Spinal cord (tissue), 10 donors: ENCODE measurements around the gene CACNA1E. TPM values are rescaled to one million over a fixed set of nuclear protein-coding genes. Genes with fewer than 3 reads are reported as not detected.

Source experiments
- DNase-seq, 6 donors: peaks; one replicate each; pipeline versions ENCODE4 v3.0.0 to v3.0.0-alpha.2; 2013 to 2015; ENCODE audit warnings: low spot score in 6 of 6, low read depth in 4 of 6
- H3K27ac ChIP-seq: one replicate; pipeline ENCODE4 v1.5.1; 2013; ENCODE audit warnings: low read depth, low read length, control low read depth
- H3K27me3 ChIP-seq: one replicate; pipeline ENCODE4 v1.6.1; 2013; ENCODE audit warnings: low read length; ENCODE audit not compliant: control insufficient read depth, insufficient read depth
- H3K36me3 ChIP-seq: one replicate; pipeline ENCODE4 v1.6.1; 2013; ENCODE audit warnings: low read length; ENCODE audit not compliant: control insufficient read depth, insufficient read depth
- H3K4me1 ChIP-seq: one replicate; pipeline ENCODE4 v1.6.1; 2013; ENCODE audit warnings: low read length; ENCODE audit not compliant: control insufficient read depth, insufficient read depth
- H3K4me3 ChIP-seq: one replicate; pipeline ENCODE4 v1.5.1; 2013; ENCODE audit warnings: low read depth, low read length, control low read depth
- H3K9me3 ChIP-seq: one replicate; pipeline ENCODE4 v1.6.1; 2013; ENCODE audit warnings: low read length; ENCODE audit not compliant: control insufficient read depth, insufficient read depth
- WGBS: methylation state at CpG from one replicate; pipeline ENCODE4 v1.1.5; 2013; ENCODE audit warnings: missing lambda C conversion rate; ENCODE audit not compliant: insufficient coverage; 5-methylcytosine and 5-hydroxymethylcytosine counted together
- polyA plus RNA-seq, 2 donors: library from polyadenylated mRNA; unstranded; fragments of 120-200 nt; gene quantifications; one replicate each; pipeline ENCODE4 v1.2.1, GENCODE V29; 2013; ENCODE audit not compliant: insufficient read length in 2 of 2
- total RNA-seq, 2 donors: library from RNA; depleted of rRNA in 1 of 2; stranded (reverse); fragments of 120-200 nt in 1 of 2; fragments of >200 nt in 1 of 2; gene quantifications; one replicate each; pipeline versions ENCODE4 v1.2.3 to v1.2.4, GENCODE V29; 2013 to 2014
- donor health status: healthy.

Gene CACNA1E
- total and polyA plus RNA-seq, 4 donors, result 17.2 to 53.7 (median 37.0) TPM

DNA sequence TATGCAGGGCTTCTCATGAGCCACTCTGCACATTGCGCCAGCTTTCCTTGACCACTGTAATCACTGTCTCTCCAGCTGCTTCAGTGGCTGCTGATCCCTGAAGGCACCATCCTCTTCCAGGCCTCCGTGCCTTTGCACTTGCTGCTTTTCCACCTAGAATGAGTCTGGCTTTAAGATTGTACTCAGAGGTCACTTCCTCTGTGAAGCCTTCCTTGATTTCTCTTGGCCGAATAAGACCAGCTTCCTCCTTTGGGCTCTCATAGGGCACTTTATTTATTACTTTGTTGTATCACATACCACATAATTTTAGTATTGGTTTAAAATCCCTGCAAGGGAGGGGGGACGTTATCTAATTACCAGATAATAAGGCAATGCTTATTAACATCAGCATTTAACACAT is 10.6 kb downstream of the CACNA1E start:
- 100% methylated on average over 2 of the region's 4 CpGs for WGBS
- no peak overlapping the region for H3K4me3 ChIP-seq
- no peaks in the 10 kb centered on the region for H3K4me1 ChIP-seq
- H3K36me3 ChIP-seq, result no peaks in the 10 kb centered on the region
- H3K9me3 ChIP-seq, result no peaks in the 10 kb centered on the region
- no peaks in the 10 kb centered on the region for H3K27me3 ChIP-seq
- no peak overlapping the region for H3K27ac ChIP-seq
- DNase-seq, result no peak

DNA sequence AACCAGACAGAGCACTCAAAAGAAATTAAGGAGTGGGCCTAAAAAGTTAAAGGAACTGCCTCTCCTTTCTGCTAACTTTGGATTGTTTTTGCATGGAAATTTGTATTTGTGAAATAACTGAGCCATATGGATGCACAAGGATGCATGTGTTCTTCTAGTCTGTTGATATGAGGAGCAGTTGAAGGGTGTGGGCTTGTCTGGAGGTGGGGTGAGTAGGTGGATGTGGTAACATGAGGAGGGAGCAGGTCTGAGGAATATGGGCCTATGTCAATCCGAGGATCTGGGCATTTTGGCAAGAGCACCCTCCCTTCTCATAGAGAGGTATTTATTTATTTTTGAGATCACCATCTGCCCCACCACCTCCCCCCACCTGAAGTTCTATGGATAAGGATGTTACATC is 13.4 kb downstream of the CACNA1E start:
- H3K4me1 ChIP-seq, result no peaks in the 10 kb centered on the region
- H3K4me3 ChIP-seq, result no peak overlapping the region
- H3K27ac ChIP-seq, result no peak overlapping the region
- H3K36me3 ChIP-seq, result no peaks in the 10 kb centered on the region
- no peaks in the 10 kb centered on the region for H3K27me3 ChIP-seq
- DNase-seq, result no peak
- no CpG with 5 or more reads among the region's 1 CpG for WGBS
- H3K9me3 ChIP-seq, result no peaks in the 10 kb centered on the region

DNA sequence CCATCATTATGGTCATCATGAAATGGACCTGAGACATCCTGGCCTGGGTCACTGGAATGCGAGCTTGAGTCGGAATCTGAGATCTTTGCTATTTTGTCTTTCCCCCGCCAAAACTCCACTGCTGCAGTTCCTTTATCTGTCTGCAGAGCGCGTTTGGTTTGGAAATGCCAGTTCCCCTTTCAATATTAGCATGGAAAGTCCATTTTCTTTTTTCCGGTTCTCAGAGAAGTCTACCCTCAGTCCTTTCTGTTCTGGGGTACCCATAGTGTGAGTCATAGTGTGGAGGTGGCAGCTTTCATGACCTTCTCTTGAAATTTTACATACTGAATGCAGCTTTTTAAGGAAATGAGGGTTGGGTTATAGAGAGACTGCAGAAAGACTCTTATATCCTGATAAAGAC is 14.6 kb downstream of the CACNA1E start:
- Histone ChIP-seq H3K27ac (no peak overlapping the region), H3K4me1 (no peaks in the 10 kb centered on the region), H3K4me3 (no peak overlapping the region), H3K27me3 (no peaks in the 10 kb centered on the region), H3K36me3 (no peaks in the 10 kb centered on the region), H3K9me3 (no peaks in the 10 kb centered on the region)
- no peak for DNase-seq
- 93% methylated on average over 5 of the region's 6 CpGs for WGBS

DNA sequence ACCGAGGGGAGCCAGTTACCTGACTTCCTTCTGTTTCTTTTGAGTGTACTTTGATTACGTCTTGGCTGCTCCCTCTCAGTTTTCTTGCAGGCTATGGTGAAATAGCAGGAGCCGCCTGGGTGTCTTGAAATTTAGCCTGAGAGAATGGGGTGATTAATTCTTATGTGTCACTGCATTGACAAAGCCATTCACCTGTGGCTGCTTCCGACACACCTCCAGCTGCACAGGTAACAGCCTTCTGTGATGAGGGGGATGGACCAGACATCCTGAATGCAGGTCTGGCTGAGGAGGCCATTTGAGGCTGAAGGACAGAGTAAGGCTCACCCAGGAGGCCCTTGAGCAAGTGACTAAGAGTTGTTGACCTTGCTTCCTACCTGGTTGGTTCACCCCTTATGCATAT is 16.5 kb downstream of the CACNA1E start:
- Histone ChIP-seq H3K27me3 (no peaks in the 10 kb centered on the region), H3K9me3 (no peaks in the 10 kb centered on the region), H3K4me1 (no peaks in the 10 kb centered on the region), H3K27ac (no peak overlapping the region), H3K36me3 (no peaks in the 10 kb centered on the region), H3K4me3 (no peak overlapping the region)
- 94% methylated on average over 3 of the region's 4 CpGs for WGBS
- no peak for DNase-seq

DNA sequence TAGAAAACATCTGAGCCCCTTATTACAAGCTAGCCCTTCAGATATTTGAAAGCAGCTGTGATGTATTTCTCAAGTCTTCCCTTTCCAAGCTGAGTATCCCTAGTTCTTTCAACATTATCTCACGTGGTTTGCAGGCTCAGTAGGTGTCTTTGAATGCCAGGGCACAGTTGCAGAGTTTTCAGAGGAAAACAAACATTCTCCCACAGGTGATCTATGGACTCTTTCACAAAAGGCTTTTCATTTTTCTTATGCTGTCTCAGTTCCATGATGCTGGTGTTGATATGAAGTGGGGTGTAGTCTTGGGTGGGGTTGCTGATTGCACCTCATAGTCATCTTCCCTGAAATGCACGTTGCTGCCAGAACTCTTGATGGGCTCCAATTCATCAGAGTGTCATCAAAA is 17.3 kb downstream of the CACNA1E start:
- DNase-seq, result no peak
- Histone ChIP-seq H3K27ac (no peak overlapping the region), H3K27me3 (no peaks in the 10 kb centered on the region), H3K9me3 (no peaks in the 10 kb centered on the region), H3K36me3 (no peaks in the 10 kb centered on the region), H3K4me3 (no peak overlapping the region), H3K4me1 (no peaks in the 10 kb centered on the region)
- 63% methylated on average over 1 of the region's 2 CpGs for WGBS

DNA sequence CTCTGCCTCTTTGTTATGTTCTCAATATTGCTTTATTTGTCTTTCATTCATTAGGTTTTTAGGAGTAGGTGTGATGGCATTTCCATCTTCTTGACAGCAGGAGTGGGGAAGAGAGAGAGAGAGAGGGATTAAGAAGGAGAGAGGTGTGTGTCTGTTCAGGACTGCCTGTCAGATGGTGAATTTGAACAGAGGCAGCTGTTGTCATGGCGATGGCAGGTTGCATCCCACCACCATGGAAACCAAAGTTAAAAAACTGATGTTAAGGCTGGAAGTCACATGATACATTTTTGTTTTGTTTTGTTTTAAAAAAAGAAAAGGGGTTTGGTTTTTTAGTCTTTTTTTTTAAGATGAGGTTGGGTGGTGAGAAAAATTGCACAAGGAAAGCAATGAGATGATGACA is 18.3 kb downstream of the CACNA1E start:
- peak in 2 of 6 donors; percentile 29 to 67 for DNase-seq
- no peak overlapping the region for H3K27ac ChIP-seq

DNA sequence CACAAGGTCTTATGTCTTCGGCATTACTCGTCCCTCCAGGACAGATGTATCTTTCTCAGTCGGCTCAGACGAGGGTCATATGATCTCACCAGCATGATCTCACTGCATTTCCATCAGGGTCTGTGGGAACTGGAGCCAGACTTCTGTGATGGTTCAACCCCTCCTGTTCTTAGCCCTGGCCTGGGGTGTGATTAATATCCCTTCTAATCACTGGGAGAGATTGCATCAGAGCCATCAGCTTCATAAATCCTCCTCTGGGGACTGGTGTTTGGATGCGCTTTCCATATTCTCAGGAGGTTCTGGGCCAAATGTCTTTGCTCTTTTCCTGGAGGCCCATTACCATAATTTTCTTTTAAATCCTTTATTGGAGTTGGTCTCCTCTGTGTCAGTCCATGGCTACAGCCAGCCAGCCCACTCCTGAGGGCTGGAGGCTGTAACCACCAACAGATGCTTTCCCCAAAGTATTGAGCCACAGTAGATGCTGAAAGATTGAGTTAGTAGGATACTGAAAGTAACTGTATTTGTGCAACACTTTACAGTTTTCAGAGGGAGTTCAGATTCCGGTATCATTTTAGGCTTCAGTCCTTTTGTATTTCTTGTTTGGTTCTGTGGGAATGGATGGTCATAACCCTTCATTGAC is 20.0 kb downstream of the CACNA1E start:
- Histone ChIP-seq H3K27ac (no peak overlapping the region), H3K4me1 (no peaks in the 10 kb centered on the region), H3K9me3 (no peaks in the 10 kb centered on the region), H3K4me3 (no peak overlapping the region), H3K27me3 (no peaks in the 10 kb centered on the region), H3K36me3 (peaks cover 10% of the 10 kb centered on the region)
- 29% methylated on average over 4 of the region's 6 CpGs for WGBS
- peak in 2 of 6 donors; percentile 44 to 69 for DNase-seq

More for the DNA sequence above, 18.3 kb downstream of the CACNA1E start:
- Histone ChIP-seq H3K4me1 (no peaks in the 10 kb centered on the region), H3K36me3 (no peaks in the 10 kb centered on the region), H3K9me3 (no peaks in the 10 kb centered on the region), H3K4me3 (no peak overlapping the region), H3K27me3 (no peaks in the 10 kb centered on the region)
- 60% methylated on average over 1 of the region's 1 CpG for WGBS

DNA sequence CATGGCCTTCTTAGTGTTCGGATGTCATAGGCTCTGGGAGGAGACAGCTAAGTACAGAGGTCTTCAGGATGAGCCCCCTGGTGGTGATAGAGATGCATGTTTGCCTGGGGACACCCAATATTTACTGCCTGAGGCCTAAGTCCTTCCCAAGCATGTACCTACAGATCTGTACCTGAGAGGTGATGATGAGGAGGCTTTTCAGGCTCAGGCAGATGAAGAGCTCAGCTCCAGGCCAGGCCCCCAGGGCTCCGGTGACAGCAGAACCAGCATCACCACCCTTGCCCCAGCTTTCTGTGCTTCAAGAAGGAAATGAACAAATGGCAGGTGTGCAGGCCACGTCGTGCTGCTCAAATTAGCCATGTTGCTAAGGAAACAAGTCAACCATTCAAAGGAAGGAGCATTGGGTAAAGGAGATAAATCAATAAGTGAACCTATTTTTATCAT is 21.1 kb downstream of the CACNA1E start:
- H3K4me1 ChIP-seq, result peaks cover 7% of the 10 kb centered on the region
- H3K36me3 ChIP-seq, result peaks cover 20% of the 10 kb centered on the region
- no peak overlapping the region for H3K4me3 ChIP-seq
- DNase-seq, result peak in 2 of 6 donors; percentile 24 to 45
- H3K27me3 ChIP-seq, result no peaks in the 10 kb centered on the region
- H3K9me3 ChIP-seq, result no peaks in the 10 kb centered on the region
- WGBS, result 40% methylated on average over 1 of the region's 4 CpGs
- H3K27ac ChIP-seq, result no peak overlapping the region

DNA sequence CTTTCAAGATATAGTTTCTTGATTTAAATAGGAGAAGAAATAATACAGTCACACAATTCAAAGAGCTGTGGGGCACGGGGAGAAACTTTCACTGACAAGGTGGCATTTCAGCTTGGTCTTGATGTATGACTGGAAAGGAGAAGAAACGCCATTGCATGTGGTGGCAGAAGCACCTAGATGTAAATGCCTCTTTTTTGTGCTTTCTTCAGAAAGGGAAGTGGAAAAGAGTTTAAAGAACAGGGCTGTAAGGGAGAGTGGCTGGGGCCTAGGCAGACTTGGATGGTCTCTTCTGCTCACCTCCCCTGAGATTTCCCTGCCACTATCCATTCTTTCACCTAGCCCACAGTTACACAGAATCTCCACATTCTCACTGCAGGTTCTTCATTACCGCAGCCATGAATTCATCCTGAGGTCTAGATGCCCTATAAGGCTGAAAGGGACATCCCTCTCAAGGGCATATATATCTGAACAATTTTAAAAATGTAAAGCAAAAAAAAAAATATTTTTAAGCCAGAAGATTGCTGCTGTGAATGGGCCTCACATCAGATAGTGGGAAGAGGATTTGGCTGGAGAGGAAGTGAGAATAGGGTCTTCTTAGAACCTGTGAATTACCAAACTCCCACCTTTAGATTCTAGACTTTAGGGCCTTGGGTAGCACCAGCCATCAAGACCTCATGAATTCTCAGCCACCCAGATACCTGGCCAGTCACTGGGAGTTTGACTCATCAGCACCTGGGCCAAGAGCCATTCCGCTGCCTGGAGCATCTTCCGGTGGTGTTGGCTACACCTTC is 23.4 kb downstream of the CACNA1E start:
- H3K4me1 ChIP-seq, result peaks cover 7% of the 10 kb centered on the region
- no peak for DNase-seq
- H3K9me3 ChIP-seq, result no peaks in the 10 kb centered on the region
- H3K27me3 ChIP-seq, result no peaks in the 10 kb centered on the region
- WGBS, result 88% methylated on average over 2 of the region's 5 CpGs
- H3K4me3 ChIP-seq, result no peak overlapping the region
- H3K36me3 ChIP-seq, result peaks cover 33% of the 10 kb centered on the region
- H3K27ac ChIP-seq, result no peak overlapping the region
